Cardiac septum (tissue), 1 donor: ENCODE results near the gene EIF2S1. TPM values are rescaled to one million over a fixed set of nuclear protein-coding genes. Genes with fewer than 3 reads are reported as not detected.
"Not testable (repeated sequence)": the region's sequence is repeated elsewhere in the genome, so short reads cannot be mapped to it uniquely, and the experiment has no call there.

Experiments
- DNase-seq: peaks from one replicate; pipeline ENCODE4 v3.0.0-alpha.2; 2020; ENCODE audit warnings: low spot score
- intact Hi-C: fragments of 100-400 bp; cut with DNase I; formaldehyde crosslinking; loops from one replicate; pipeline ENCODE4 v1.14.0; 2022
- long read RNA-seq: library from polyadenylated mRNA; unstranded; transcript quantifications from one replicate; pipeline ENCODE4 v2.0.0, GENCODE V29; 2021
- total RNA-seq: library from RNA; stranded (reverse); fragmentation: NEBNext Ultra II Directional; extraction: Animal tissue kit (Norgen Biotek cat#: 25700); gene quantifications from one replicate; pipeline ENCODE4 v1.2.1, GENCODE V29; 2021
- donor health status: DM: no; HTN: no; CAD: no.

Gene EIF2S1
- 89.8 TPM for total RNA-seq
- long read RNA-seq, full-length matches to known transcripts = 120 of 129 reads
- long read RNA-seq, partial matches to known transcripts = 2 of 129 reads
- long read RNA-seq, other reads (novel, unspliced or antisense) = 7 of 129 reads

- peak; percentile 100 for DNase-seq
- intact Hi-C loops = loop anchor here (5.0 kb wide), 1 partner anchor 118 kb away; the partner anchor contains the start of gene PALS1
These were observed at the start of gene EIF2S1, which contains the start of gene ATP6V1D for GRCh38 chr14:67359775-67360469. Gene EIF2S1, plus strand, starts transcription at chr14:67360328. Its CDS starts 4,440 bp downstream, at chr14:67364768. Gene ATP6V1D, minus strand, starts transcription at chr14:67359804. Its CDS starts 106 bp downstream, at chr14:67359698.

GRCh38 chr14:67311868-67312267, 48.3 kb upstream of the EIF2S1 start:
- no peak for DNase-seq
- intact Hi-C loops = no loop called here

DNA sequence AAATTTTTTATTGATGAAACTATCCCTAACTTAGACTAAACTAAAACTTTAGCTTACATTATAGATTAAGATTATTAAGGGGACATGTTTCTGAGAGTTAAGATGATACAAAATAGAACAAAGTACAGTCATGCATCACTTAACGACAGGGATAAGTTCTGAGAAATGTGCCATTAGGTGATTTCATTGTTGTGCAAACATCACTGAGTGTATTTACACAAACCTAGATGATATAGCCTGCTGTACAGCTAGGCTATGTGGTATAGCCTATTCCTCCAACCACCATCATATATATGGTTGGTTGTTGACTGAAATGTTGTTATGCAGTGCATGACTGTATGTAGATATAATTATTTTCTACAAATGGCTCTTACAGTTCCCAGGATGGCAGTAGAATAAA, 47.0 kb upstream of the EIF2S1 start:
- intact Hi-C loops = no loop called here
- no peak for DNase-seq

GRCh38 chr14:67317822-67318221, 42.3 kb upstream of the EIF2S1 start:
- no peak for DNase-seq
- intact Hi-C loops = no loop called here

DNA sequence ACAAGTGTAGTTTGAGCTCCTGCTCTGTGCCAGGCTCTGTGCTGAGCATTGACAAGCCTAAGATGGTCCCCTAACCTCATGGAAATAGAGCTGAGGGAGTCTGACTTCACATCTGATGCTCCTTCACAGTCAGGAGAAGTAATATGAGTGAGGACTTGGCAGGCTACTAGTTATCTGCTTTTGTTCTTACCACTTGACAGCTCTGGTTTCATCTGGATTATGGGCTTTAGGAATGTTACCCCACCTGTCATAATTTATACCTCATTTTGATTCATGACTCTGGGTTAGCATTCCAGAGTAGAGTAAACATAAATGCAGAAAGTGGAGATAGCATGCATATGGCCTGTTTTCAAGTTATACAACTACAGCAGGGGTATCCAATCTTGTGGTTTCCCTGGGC, 41.0 kb upstream of the EIF2S1 start:
- intact Hi-C loops = no loop called here
- DNase-seq = no peak

GRCh38 chr14:67329666-67330065, 30.5 kb upstream of the EIF2S1 start:
- intact Hi-C loops, DNase-seq: not testable (repeated sequence)

DNA sequence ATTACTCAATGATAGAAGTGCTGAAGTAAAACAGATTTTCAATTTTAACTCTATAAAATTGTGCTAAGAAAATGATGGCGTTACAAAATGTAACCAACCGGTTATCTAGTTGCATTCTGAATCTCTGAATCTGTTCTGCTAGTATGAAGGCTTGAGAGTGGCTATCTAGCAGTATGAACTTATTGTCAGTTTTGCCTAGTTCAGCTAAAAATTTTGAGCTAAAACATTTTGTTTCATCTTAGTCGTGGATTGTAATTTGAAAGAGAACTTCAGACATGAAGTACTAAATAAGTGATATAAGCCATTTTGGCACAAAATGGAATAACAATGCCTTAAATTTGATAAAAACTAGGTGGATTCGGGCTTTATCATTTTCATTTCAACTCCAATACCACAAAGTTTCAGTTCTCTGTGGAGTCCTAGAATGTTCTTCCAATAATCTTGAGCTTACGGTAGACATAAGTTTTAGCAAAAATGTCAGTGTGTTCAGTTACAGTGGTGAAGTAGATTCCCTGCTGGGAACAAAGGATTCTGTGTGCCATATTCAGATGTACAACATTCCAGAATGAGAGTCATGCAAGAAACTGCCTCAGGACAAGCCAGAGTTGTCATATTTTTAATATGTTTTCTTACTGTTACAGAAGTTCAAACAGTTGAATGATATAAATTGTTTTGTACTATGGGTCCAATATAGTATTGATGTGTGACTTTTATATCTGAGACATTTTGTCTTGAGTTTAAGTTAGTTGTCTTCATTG, 28.6 kb upstream of the EIF2S1 start:
- intact Hi-C loops = no loop called here
- DNase-seq = no peak

DNA sequence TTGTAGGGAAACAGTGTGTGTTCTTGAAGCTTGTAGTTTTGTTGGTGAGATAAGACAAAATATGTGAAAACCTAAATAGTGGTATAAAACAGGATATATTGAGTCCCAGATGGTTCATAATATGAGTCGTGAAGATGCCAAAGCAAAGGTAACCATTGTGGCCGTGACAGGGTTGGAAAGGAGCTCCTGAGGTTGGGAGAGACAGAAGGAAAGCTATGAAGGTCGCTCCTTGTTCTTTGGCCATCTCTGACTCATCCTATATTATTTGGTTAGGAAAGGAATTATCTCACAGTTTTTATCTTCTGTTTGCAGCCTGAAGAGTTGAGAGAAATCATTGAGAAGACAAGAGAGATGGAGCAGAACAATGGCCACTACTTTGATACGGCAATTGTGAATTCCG, 27.7 kb upstream of the EIF2S1 start:
- no peak for DNase-seq
- intact Hi-C loops = no loop called here

GRCh38 chr14:67335781-67336180, 24.3 kb upstream of the EIF2S1 start:
- no peak for DNase-seq
- intact Hi-C loops = no loop called here

- DNase-seq, intact Hi-C loops: not testable (repeated sequence)
These were observed 18.9 kb upstream of the EIF2S1 start for GRCh38 chr14:67341231-67341630.

DNA sequence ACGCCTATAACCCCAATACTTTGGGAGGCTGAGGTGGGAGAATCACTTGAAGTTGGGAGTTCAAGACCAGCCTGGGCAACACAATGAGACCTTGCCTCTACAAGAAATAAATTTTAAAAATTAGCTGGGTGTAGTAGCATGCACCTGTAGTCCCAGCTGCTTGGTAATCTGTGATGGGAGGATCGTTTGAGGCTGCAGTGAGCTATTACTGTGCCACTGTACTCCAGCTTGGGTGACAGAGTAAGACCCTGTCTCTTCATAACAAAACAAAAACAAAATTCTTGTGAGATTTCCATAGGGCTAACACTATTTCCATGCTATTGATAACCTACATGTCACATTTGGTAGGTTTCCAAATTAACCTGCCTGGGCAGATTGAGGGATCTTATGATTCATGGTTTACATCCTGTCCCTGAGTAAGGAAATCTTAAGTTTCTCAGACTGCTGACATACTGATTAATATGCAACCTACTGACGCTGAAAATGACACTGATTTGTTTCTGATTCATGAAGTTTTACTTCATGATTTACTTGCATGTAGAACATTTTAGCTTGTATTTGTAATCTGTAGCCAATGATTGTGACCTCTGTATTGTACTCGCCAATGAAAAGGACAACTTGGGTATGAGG, 16.4 kb upstream of the EIF2S1 start:
- DNase-seq = no peak
- intact Hi-C loops = no loop called here

- intact Hi-C loops = no loop called here
- DNase-seq = no peak
These were observed 14.5 kb upstream of the EIF2S1 start for GRCh38 chr14:67345583-67345982.

- DNase-seq = no peak
- intact Hi-C loops = no loop called here
These were observed 8.1 kb upstream of the EIF2S1 start for GRCh38 chr14:67352055-67352454.

GRCh38 chr14:67357186-67357968, 2.8 kb upstream of the EIF2S1 start:
- no peak for DNase-seq
- intact Hi-C loops = loop anchor here (5.0 kb wide), 1 partner anchor 115 kb away; the partner anchor contains the start of gene PALS1

GRCh38 chr14:67357969-67358354, 2.2 kb upstream of the EIF2S1 start:
- intact Hi-C loops = loop anchor here (5.0 kb wide), 1 partner anchor 116 kb away; the partner anchor contains the start of gene PALS1

GRCh38 chr14:67358924-67359774, 979 bp upstream of the EIF2S1 start:
- intact Hi-C loops = loop anchor here (5.0 kb wide), 1 partner anchor 117 kb away; the partner anchor contains the start of gene PALS1
- no peak for DNase-seq

More at GRCh38 chr14:67357969-67358354, 2.2 kb upstream of the EIF2S1 start:
- no peak for DNase-seq

DNA sequence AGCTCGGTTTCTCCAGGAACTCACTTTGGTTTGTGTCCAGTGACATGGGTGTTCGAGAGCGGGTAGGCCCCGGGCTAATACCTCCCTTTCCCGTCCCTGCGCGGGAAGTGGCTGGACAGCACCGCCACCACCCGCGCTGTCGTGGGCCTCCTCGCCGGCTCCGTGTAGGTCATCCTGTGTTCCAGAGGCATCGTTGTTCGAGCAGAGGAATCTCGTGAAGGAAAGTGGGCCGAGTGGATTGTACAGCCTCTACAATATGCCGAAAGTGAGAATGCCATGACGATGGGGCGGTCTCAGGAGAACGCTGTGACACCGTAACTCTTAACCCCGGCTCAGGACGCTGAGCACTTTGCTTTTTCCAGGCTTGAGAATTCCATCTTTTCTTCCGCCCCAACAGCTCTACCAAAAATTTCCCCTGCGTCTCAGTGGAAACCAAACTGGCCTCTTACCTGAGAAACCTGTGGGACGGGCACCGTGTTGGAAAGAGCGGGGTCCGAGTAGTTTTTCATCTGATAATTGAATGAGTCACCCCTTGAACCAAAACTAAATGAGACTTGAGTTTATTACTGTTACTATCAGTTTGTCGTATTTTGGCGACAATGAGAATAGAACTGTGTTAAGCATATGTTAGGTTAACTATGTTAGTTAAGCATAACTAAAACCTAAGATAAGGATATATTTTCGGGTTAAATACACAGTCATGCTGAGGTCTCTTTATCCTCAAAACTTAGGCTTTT, 510 bp downstream of the EIF2S1 start:
- intact Hi-C loops = no loop called here

DNA sequence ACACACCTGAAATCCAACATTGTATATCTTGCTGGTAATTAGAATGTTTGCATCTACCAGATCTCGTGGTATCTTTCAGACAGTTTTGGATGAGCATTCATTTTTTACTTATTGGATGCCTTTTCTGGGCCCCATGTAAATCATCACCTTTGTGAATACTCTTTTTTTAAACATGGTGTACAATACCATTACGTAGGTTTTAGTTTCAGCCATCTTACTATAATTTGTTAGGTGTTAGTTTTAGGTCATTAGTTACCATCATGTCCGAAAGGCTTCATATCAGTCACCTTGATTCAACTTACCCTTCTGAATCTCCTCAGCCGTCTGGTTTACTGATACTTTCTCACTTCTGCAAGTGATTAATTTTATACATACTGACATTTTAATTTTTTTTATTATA, 5.3 kb downstream of the EIF2S1 start:
- DNase-seq = no peak
- intact Hi-C loops = no loop called here

More for the DNA sequence above, 510 bp downstream of the EIF2S1 start:
- DNase-seq = no peak
